Upper lobe of left lung (tissue), 4 donors: ENCODE results near the gene APLNR.

Experiments
- EP300 ChIP-seq, 4 donors: sonication (generic); formaldehyde crosslinking; IDR thresholded peaks; one replicate each; pipeline ENCODE4 v1.5.1; 2017; ENCODE audit warnings: antibody characterized with exemption in 4 of 4, control low read depth in 2 of 4
- POLR2A ChIP-seq, 4 donors: fragments of 450-650 bp; IDR thresholded peaks; one replicate each; pipeline ENCODE4 v1.5.1; 2016 to 2017; ENCODE audit warnings: antibody characterized with exemption in 4 of 4, mild to moderate bottlenecking in 2 of 4
- POLR2AphosphoS5 ChIP-seq, 2 donors: sonication (generic); formaldehyde crosslinking; IDR thresholded peaks; one replicate each; pipeline ENCODE4 v1.5.1; 2017; ENCODE audit warnings: antibody characterized with exemption in 2 of 2
- TF ChIP-seq, protein P1 (sequence below), 6 experiments: fragments of 450-650 bp in 4 of 6; fragments of 200-600 bp in 2 of 6; sonication (generic) in 2 of 6; IDR thresholded peaks; one replicate each; pipeline ENCODE4 v1.5.1; 2016 to 2019; ENCODE audit warnings: antibody characterized with exemption in 6 of 6

DNA sequence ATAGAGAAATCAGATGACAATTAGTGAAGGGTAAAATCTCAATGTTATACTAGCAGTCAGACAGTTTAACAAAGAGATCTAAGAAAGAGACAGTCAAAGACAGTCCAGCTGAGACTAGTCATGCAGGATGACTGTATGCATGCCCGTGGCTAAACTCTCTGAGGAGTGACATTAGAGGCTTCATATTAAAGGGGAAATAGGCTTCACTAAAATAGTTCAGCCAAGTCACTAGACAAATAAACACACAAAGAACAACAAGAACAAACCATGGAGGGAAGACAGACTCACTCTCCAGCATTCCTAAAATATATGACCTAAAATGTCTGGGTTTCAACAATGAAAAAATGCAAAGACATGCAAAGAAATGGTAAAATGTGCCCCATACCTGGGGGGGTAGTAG, 18.6 kb upstream of the APLNR start:
- TF ChIP-seq, protein P1, sequence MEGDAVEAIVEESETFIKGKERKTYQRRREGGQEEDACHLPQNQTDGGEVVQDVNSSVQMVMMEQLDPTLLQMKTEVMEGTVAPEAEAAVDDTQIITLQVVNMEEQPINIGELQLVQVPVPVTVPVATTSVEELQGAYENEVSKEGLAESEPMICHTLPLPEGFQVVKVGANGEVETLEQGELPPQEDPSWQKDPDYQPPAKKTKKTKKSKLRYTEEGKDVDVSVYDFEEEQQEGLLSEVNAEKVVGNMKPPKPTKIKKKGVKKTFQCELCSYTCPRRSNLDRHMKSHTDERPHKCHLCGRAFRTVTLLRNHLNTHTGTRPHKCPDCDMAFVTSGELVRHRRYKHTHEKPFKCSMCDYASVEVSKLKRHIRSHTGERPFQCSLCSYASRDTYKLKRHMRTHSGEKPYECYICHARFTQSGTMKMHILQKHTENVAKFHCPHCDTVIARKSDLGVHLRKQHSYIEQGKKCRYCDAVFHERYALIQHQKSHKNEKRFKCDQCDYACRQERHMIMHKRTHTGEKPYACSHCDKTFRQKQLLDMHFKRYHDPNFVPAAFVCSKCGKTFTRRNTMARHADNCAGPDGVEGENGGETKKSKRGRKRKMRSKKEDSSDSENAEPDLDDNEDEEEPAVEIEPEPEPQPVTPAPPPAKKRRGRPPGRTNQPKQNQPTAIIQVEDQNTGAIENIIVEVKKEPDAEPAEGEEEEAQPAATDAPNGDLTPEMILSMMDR (IDR thresholded peaks at IDR 0.05) = no peak
- TF ChIP-seq POLR2AphosphoS5 (IDR thresholded peaks at IDR 0.05) (no peak), POLR2A (IDR thresholded peaks at IDR 0.05) (no peak), EP300 (IDR thresholded peaks at IDR 0.05) (no peak)
